Endothelial cell of umbilical vein (primary cell): ENCODE data around the gene SUGCT. TPM values are rescaled to one million over a fixed set of nuclear protein-coding genes. Genes with fewer than 3 reads are reported as not detected.

Experiments
- BruUV-seq: library from RNA; stranded (reverse); fragments of 400-500 nt; replicated peaks from 2 replicates; lab custom pipeline; 2021; lab: Mats Ljungman, UMichigan
- CTCF ChIA-PET: fragments of 300-600, 350-600 bp; sonication (Branson Sonifier 250); formaldehyde crosslinking; loops from one replicate; lab custom pipeline; 2021; ENCODE audit warnings: antibody characterized with exemption, inconsistent platforms; lab: Charles Lee
- POLR2A ChIA-PET: fragments of 300-600, 350-600 bp; sonication (Branson Sonifier 250); formaldehyde crosslinking; loops from one replicate; lab custom pipeline; 2021; ENCODE audit warnings: antibody characterized with exemption, inconsistent platforms; lab: Charles Lee
- DNase-seq: peaks from one replicate; pipeline ENCODE4 v3.0.0-alpha.2; 2011; ENCODE audit warnings: low read depth, low spot score
- FAIRE-seq: peaks from 2 replicates; lab custom pipeline; 2011; peaks lifted over from hg19 to GRCh38; lab: Jason Lieb, UNC
- H2AFZ ChIP-seq: 2 replicates; pipeline ENCODE4 v1.6.0; 2012; ENCODE audit warnings: low read depth, low read length, control low read depth, inconsistent platforms
- H3K27ac ChIP-seq: 2 replicates; pipeline ENCODE4 v1.5.1; 2011; ENCODE audit warnings: low read depth, mild to moderate bottlenecking, control low read depth, low read length, moderate library complexity; ENCODE audit not compliant: insufficient read depth
- H3K27me3 ChIP-seq, 2 experiments: 2 replicates each; pipeline versions ENCODE4 v1.6.0 to v1.6.1; 2011; ENCODE audit warnings: low read length in 2 of 2, mixed read lengths in 1 of 2; ENCODE audit not compliant: control insufficient read depth in 2 of 2, insufficient read depth in 2 of 2
- H3K36me3 ChIP-seq, 2 experiments: 2 replicates in 1 of 2; 3 replicates in 1 of 2; pipeline ENCODE4 v1.5.1; 2011; ENCODE audit warnings: low read length in 2 of 2, mild to moderate bottlenecking in 1 of 2, moderate library complexity in 1 of 2; ENCODE audit not compliant: control insufficient read depth in 2 of 2, insufficient read depth in 2 of 2; ENCODE audit errors: extremely low read depth in 1 of 2
- H3K4me1 ChIP-seq: 3 replicates; pipeline ENCODE4 v1.5.1; 2011; ENCODE audit warnings: mild to moderate bottlenecking, low read length; ENCODE audit not compliant: control insufficient read depth, insufficient read depth; ENCODE audit errors: extremely low read depth
- H3K4me2 ChIP-seq: 2 replicates; pipeline ENCODE4 v1.6.1; 2011; ENCODE audit warnings: low read length, control low read depth, mixed read lengths; ENCODE audit not compliant: insufficient read depth
- H3K4me3 ChIP-seq, 3 experiments: fragments of 200-600 bp in 1 of 3; sonication (generic), shearing (Covaris generic) in 1 of 3; replicated peaks in 1 of 3; 2 replicates each; pipeline ENCODE4 v1.5.1; 2011 to 2016; ENCODE audit warnings: control low read depth in 3 of 3, low read length in 3 of 3, mild to moderate bottlenecking in 2 of 3, inconsistent platforms in 1 of 3, low read depth in 1 of 3, moderate library complexity in 1 of 3; ENCODE audit not compliant: insufficient read depth in 1 of 3
- H3K79me2 ChIP-seq: 2 replicates; pipeline ENCODE4 v1.6.0; 2012; ENCODE audit warnings: low read length, inconsistent platforms; ENCODE audit not compliant: control insufficient read depth, insufficient read depth
- H3K9ac ChIP-seq: replicated peaks from 2 replicates; pipeline ENCODE3; 2011; ENCODE audit warnings: low read length, control low read depth; ENCODE audit not compliant: insufficient read depth; ENCODE audit errors: extremely low read depth
- H3K9me1 ChIP-seq: replicated peaks from 3 replicates; pipeline ENCODE4 v1.6.0; 2011; ENCODE audit warnings: mild to moderate bottlenecking, low read length; ENCODE audit not compliant: control insufficient read depth, insufficient read depth; ENCODE audit errors: extremely low read depth
- H3K9me3 ChIP-seq: replicated peaks from 2 replicates; pipeline ENCODE4 v1.5.1; 2012; ENCODE audit warnings: low read length, inconsistent platforms; ENCODE audit not compliant: control insufficient read depth, insufficient read depth
- H4K20me1 ChIP-seq: replicated peaks from 2 replicates; pipeline ENCODE3; 2011; ENCODE audit warnings: mild to moderate bottlenecking, low read length; ENCODE audit not compliant: control insufficient read depth, insufficient read depth; ENCODE audit errors: extremely low read depth
- EZH2 ChIP-seq: IDR thresholded peaks from 2 replicates; pipeline ENCODE4 v1.6.1; 2012; ENCODE audit warnings: borderline replicate concordance, low read depth, mild to moderate bottlenecking, moderate library complexity, low read length, inconsistent platforms; ENCODE audit not compliant: severe bottlenecking
- FOS ChIP-seq: IDR thresholded peaks from 2 replicates; pipeline ENCODE4 v1.6.1; 2011; ENCODE audit warnings: mild to moderate bottlenecking, low read length, moderate library complexity, borderline replicate concordance; ENCODE audit not compliant: insufficient read depth
- GATA2 ChIP-seq: IDR thresholded peaks from 2 replicates; pipeline ENCODE4 v1.7.0; 2011; ENCODE audit warnings: low read depth, mild to moderate bottlenecking, moderate library complexity, mixed read lengths, low read length; ENCODE audit not compliant: insufficient read length, insufficient read depth
- MYC ChIP-seq: IDR thresholded peaks from one replicate; pipeline ENCODE4 v1.6.1; 2011; ENCODE audit warnings: mild to moderate bottlenecking, low read depth, low read length
- POLR2A ChIP-seq: IDR thresholded peaks from 2 replicates; pipeline ENCODE4 v1.6.1; 2012; ENCODE audit warnings: low read depth, mild to moderate bottlenecking, control low read depth, low read length
- POLR2AphosphoS5 ChIP-seq: IDR thresholded peaks from 2 replicates; pipeline ENCODE4 v1.6.1; 2012; ENCODE audit warnings: low read depth, mild to moderate bottlenecking, control low read depth, low read length, moderate library complexity; ENCODE audit not compliant: insufficient read depth
- dilution Hi-C: fragments of 300-500 bp; cut with MboI; formaldehyde crosslinking; loops from one replicate; pipeline ENCODE4 v1.15.0; 2019; ENCODE audit warnings: low sequenced_read_pairs; ENCODE audit not compliant: extremely low pct_ligation_motif_present
- intact Hi-C: fragments of 100-400 bp; cut with micrococcal nuclease; formaldehyde crosslinking; loops from one replicate; pipeline ENCODE4 v1.10.0; 2022
- polyA plus RNA-seq, 4 experiments: library from polyadenylated mRNA; depleted of rRNA in 3 of 4; stranded (reverse) in 3 of 4; unstranded in 1 of 4; fragments of >200 nt; gene quantifications; 2 replicates each; pipeline versions ENCODE4 v1.2.1 to v1.2.3, GENCODE V29; 2011 to 2012; ENCODE audit warnings: missing spikeins in 1 of 4
- total RNA-seq: library from RNA; stranded (reverse); gene quantifications from 2 replicates; pipeline ENCODE4 v1.2.3, GENCODE V29; 2021
- TF ChIP-seq, protein P1 (sequence below), 2 donors: IDR thresholded peaks; 1 replicate in 1 of 2; 2 replicates in 1 of 2; pipeline ENCODE4 v1.5.1; 2011; ENCODE audit warnings: low read length in 2 of 2, mild to moderate bottlenecking in 2 of 2, moderate library complexity in 2 of 2, control low read depth in 1 of 2, inconsistent platforms in 1 of 2, low read depth in 1 of 2; ENCODE audit not compliant: insufficient read depth in 1 of 2; ENCODE audit errors: extremely low read depth in 1 of 2

Gene SUGCT
- total and polyA plus RNA-seq, 2 donors (not counting 3 experiments of a cell fraction or from before 2014, with no cell fraction given): 1.2 to 1.4 TPM

DNA sequence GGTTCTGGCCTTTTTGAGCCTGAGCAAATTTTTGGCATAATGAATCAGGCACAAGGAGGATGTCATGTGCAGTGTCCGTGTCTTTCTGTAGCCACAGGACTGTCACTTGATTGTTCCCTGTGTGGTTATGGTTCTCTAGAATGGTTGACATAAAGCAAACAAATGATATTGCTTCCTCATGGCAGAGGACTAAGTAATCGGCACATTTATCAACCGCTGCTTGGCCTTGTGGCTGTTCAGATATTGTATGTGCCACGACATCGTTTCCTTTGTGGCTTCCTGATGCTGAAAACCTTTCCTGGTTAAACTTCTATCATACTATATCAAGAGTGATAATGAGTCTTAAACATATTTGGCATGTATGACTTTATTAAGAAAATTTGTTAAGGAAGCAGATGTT lies 598.8 kb downstream of the SUGCT start:
- Histone ChIP-seq H3K36me3 (no peaks in the 10 kb centered on the region), H3K27ac (no peak overlapping the region), H3K27me3 (peaks cover 18 to 31% of the 10 kb centered on the region in 2 experiments), H3K9me3 (no peaks in the 10 kb centered on the region), H3K9ac (no peak overlapping the region), H3K4me1 (peaks cover 12% of the 10 kb centered on the region), H3K4me2 (peak overlapping the region; percentile 25), H3K9me1 (no peaks in the 10 kb centered on the region), H3K4me3 (no peak overlapping the region), H4K20me1 (no peaks in the 10 kb centered on the region), H2AFZ (no peak overlapping the region), H3K79me2 (no peaks in the 10 kb centered on the region)
- ChIA-PET CTCF (no interaction called here), POLR2A (no interaction called here)
- intact Hi-C loops (no loop called here), dilution Hi-C loops (no loop called here)
- no TSS peak for BruUV-seq
- DNase-seq: peak; percentile 52
- TF ChIP-seq EZH2: no peak
- peak; percentile 26 for TF ChIP-seq FOS
- TF ChIP-seq, protein P1, sequence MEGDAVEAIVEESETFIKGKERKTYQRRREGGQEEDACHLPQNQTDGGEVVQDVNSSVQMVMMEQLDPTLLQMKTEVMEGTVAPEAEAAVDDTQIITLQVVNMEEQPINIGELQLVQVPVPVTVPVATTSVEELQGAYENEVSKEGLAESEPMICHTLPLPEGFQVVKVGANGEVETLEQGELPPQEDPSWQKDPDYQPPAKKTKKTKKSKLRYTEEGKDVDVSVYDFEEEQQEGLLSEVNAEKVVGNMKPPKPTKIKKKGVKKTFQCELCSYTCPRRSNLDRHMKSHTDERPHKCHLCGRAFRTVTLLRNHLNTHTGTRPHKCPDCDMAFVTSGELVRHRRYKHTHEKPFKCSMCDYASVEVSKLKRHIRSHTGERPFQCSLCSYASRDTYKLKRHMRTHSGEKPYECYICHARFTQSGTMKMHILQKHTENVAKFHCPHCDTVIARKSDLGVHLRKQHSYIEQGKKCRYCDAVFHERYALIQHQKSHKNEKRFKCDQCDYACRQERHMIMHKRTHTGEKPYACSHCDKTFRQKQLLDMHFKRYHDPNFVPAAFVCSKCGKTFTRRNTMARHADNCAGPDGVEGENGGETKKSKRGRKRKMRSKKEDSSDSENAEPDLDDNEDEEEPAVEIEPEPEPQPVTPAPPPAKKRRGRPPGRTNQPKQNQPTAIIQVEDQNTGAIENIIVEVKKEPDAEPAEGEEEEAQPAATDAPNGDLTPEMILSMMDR (IDR thresholded peaks at IDR 0.05; ENCODE audit: extremely low read depth in 1 of 2, insufficient read depth in 1 of 2, low read depth in 1 of 2, low read length in 2 of 2): no peak
- no peak for TF ChIP-seq POLR2A
- no peak for TF ChIP-seq MYC
- TF ChIP-seq POLR2AphosphoS5: peak; percentile 61
- TF ChIP-seq GATA2: peak; percentile 94
- FAIRE-seq: peak; percentile 68
